IMR-90 (cell line): ENCODE data around the gene PXK. TPM values are rescaled to one million over a fixed set of nuclear protein-coding genes. Genes with fewer than 3 reads are reported as not detected.

Experiments
- ATAC-seq: fragments of 200-7000 bp; cut with Tn5 transposase; 2 replicates; pipeline ENCODE4 v1.9.1; 2020; ENCODE audit warnings: low read depth, mild to moderate bottlenecking, moderate library complexity
- BruUV-seq: library from RNA; stranded (reverse); fragments of 400-500 nt; replicated peaks from 2 replicates; lab custom pipeline; 2021; lab: Mats Ljungman, UMichigan
- CTCF ChIA-PET: fragments of 300-600 bp; formaldehyde crosslinking; extraction: SDS; loops from one replicate; lab custom pipeline; 2021; ENCODE audit warnings: antibody characterized with exemption; lab: Yijun Ruan, JAX
- POLR2A ChIA-PET: fragments of 300-600 bp; sonication (Branson Sonifier 250); formaldehyde crosslinking; loops from one replicate; lab custom pipeline; 2022; ENCODE audit warnings: antibody characterized with exemption; ENCODE audit not compliant: unreplicated experiment; lab: Charles Lee
- DNase-seq: peaks from one replicate; pipeline ENCODE4 v3.0.0; 2013
- H2AFZ ChIP-seq: replicated peaks from 2 replicates; pipeline ENCODE3; 2013; ENCODE audit warnings: low read length, mild to moderate bottlenecking; ENCODE audit not compliant: poor library complexity
- H2AK5ac ChIP-seq: 2 replicates; pipeline ENCODE4 v1.6.1; 2013; ENCODE audit warnings: low read depth, low read length, inconsistent platforms
- H2AK9ac ChIP-seq: replicated peaks from 2 replicates; pipeline ENCODE3; 2013; ENCODE audit warnings: mild to moderate bottlenecking, low read depth, low read length, moderate library complexity; ENCODE audit not compliant: poor library complexity
- H2BK120ac ChIP-seq: 2 replicates; pipeline ENCODE4 v1.6.1; 2013; ENCODE audit warnings: low read depth, low read length, inconsistent platforms
- H2BK15ac ChIP-seq: 3 replicates; pipeline ENCODE4 v1.6.1; 2013; ENCODE audit warnings: low read depth, low read length, inconsistent platforms
- H2BK20ac ChIP-seq: 2 replicates; pipeline ENCODE4 v1.6.1; 2013; ENCODE audit warnings: low read depth, mild to moderate bottlenecking, inconsistent platforms, low read length, moderate library complexity
- H2BK5ac ChIP-seq: 2 replicates; pipeline ENCODE4 v1.6.1; 2013; ENCODE audit warnings: mild to moderate bottlenecking, low read depth, low read length, inconsistent platforms; ENCODE audit not compliant: poor library complexity, severe bottlenecking
- H3K14ac ChIP-seq: replicated peaks from 2 replicates; pipeline ENCODE4 v1.6.1; 2013; ENCODE audit warnings: low read depth, low read length, inconsistent platforms
- H3K18ac ChIP-seq: 2 replicates; pipeline ENCODE4 v1.6.1; 2013; ENCODE audit warnings: low read depth, low read length, control low read depth
- H3K23ac ChIP-seq: 2 replicates; pipeline ENCODE4 v1.6.1; 2013; ENCODE audit warnings: low read depth, low read length, inconsistent platforms
- H3K27ac ChIP-seq: 2 replicates; pipeline ENCODE4 v1.5.1; 2013; ENCODE audit warnings: mild to moderate bottlenecking, control low read depth, low read length; ENCODE audit not compliant: insufficient read depth
- H3K27me3 ChIP-seq: 2 replicates; pipeline ENCODE4 v1.6.1; 2013; ENCODE audit warnings: low read length; ENCODE audit not compliant: control insufficient read depth, insufficient read depth
- H3K36me3 ChIP-seq: 2 replicates; pipeline ENCODE4 v1.6.1; 2013; ENCODE audit warnings: low read length, mixed read lengths; ENCODE audit not compliant: control insufficient read depth, insufficient read depth
- H3K4ac ChIP-seq: 2 replicates; pipeline ENCODE4 v1.6.1; 2013; ENCODE audit warnings: low read depth, low read length, inconsistent platforms
- H3K4me1 ChIP-seq: 2 replicates; pipeline ENCODE4 v1.6.1; 2013; ENCODE audit warnings: low read length, mixed read lengths; ENCODE audit not compliant: control insufficient read depth, insufficient read depth
- H3K4me2 ChIP-seq: 2 replicates; pipeline ENCODE4 v1.6.1; 2013; ENCODE audit warnings: low read depth, mild to moderate bottlenecking, control low read depth, low read length, moderate library complexity
- H3K4me3 ChIP-seq: 2 replicates; pipeline ENCODE4 v1.5.1; 2013; ENCODE audit warnings: low read depth, mild to moderate bottlenecking, control low read depth, low read length, moderate library complexity; ENCODE audit not compliant: insufficient read depth
- H3K56ac ChIP-seq: 2 replicates; pipeline ENCODE4 v1.6.1; 2013; ENCODE audit warnings: low read length, inconsistent platforms; ENCODE audit not compliant: insufficient read depth; ENCODE audit errors: extremely low read depth
- H3K79me1 ChIP-seq, 2 experiments: 2 replicates each; pipeline ENCODE4 v1.6.1; 2013; ENCODE audit warnings: low read length in 2 of 2, inconsistent platforms in 1 of 2, low read depth in 1 of 2
- H3K9ac ChIP-seq: 2 replicates; pipeline ENCODE4 v1.6.1; 2013; ENCODE audit warnings: low read depth, low read length, control low read depth
- H3K9me1 ChIP-seq: 2 replicates; pipeline ENCODE4 v1.6.1; 2013; ENCODE audit warnings: low read length, inconsistent platforms; ENCODE audit not compliant: insufficient read depth
- H3K9me3 ChIP-seq: 2 replicates; pipeline ENCODE4 v1.6.1; 2013; ENCODE audit warnings: low read length; ENCODE audit not compliant: control insufficient read depth, insufficient read depth
- H4K20me1 ChIP-seq: 2 replicates; pipeline ENCODE4 v1.6.1; 2013; ENCODE audit warnings: low read length, inconsistent platforms; ENCODE audit not compliant: insufficient read depth
- H4K5ac ChIP-seq: 2 replicates; pipeline ENCODE4 v1.6.1; 2013; ENCODE audit warnings: mild to moderate bottlenecking, low read depth, low read length, control low read depth
- H4K8ac ChIP-seq, 2 experiments: 2 replicates each; pipeline ENCODE4 v1.6.1; 2013; ENCODE audit warnings: low read depth in 2 of 2, low read length in 2 of 2, control low read depth in 1 of 2, inconsistent platforms in 1 of 2
- H4K91ac ChIP-seq: 2 replicates; pipeline ENCODE4 v1.6.1; 2013; ENCODE audit warnings: low read depth, low read length, inconsistent platforms; ENCODE audit not compliant: insufficient read depth
- BHLHE40 ChIP-seq: fragments of 150-350 bp; IDR thresholded peaks from 2 replicates; pipeline ENCODE4 v1.6.1; 2016; ENCODE audit warnings: mild to moderate bottlenecking, low read depth, low read length
- CEBPB ChIP-seq: IDR thresholded peaks from 2 replicates; pipeline ENCODE4 v1.6.1; 2012; ENCODE audit warnings: low read depth, low read length, improper control_type of control experiment
- CHD1 ChIP-seq: IDR thresholded peaks from 2 replicates; pipeline ENCODE4 v1.6.1; 2012; ENCODE audit warnings: low read depth, low read length, improper control_type of control experiment
- ELK1 ChIP-seq: fragments of 150-350 bp; IDR thresholded peaks from 2 replicates; pipeline ENCODE4 v1.6.1; 2016; ENCODE audit warnings: low read depth, mild to moderate bottlenecking, low read length, moderate library complexity, borderline replicate concordance
- FOS ChIP-seq: fragments of 150-350 bp; IDR thresholded peaks from 2 replicates; pipeline ENCODE4 v1.6.1; 2016; ENCODE audit warnings: low read depth, low read length
- MAFK ChIP-seq: IDR thresholded peaks from 2 replicates; pipeline ENCODE4 v1.6.1; 2012; ENCODE audit warnings: low read depth, low read length, improper control_type of control experiment
- MAZ ChIP-seq: IDR thresholded peaks from 2 replicates; pipeline ENCODE4 v1.6.1; 2012; ENCODE audit warnings: low read depth, mild to moderate bottlenecking, low read length, improper control_type of control experiment, moderate library complexity, borderline replicate concordance
- MXI1 ChIP-seq: IDR thresholded peaks from 2 replicates; pipeline ENCODE4 v1.6.1; 2012; ENCODE audit warnings: low read depth, mild to moderate bottlenecking, low read length, moderate library complexity, borderline replicate concordance
- NFE2L2 ChIP-seq: fragments of 150-350 bp; IDR thresholded peaks from 2 replicates; pipeline ENCODE4 v1.6.1; 2016; ENCODE audit warnings: low read depth, mild to moderate bottlenecking, low read length
- POLR2A ChIP-seq: IDR thresholded peaks from 2 replicates; pipeline ENCODE4 v1.6.1; 2012; ENCODE audit warnings: mild to moderate bottlenecking, low read depth, low read length
- RAD21 ChIP-seq: IDR thresholded peaks from 2 replicates; pipeline ENCODE4 v1.6.1; 2012; ENCODE audit warnings: low read length, improper control_type of control experiment
- RCOR1 ChIP-seq: IDR thresholded peaks from 2 replicates; pipeline ENCODE4 v1.6.1; 2012; ENCODE audit warnings: mild to moderate bottlenecking, low read length, improper control_type of control experiment; ENCODE audit not compliant: insufficient replicate concordance
- RFX5 ChIP-seq: IDR thresholded peaks from 2 replicates; pipeline ENCODE4 v1.8.0; 2012; ENCODE audit warnings: low read depth, mild to moderate bottlenecking, low read length, moderate library complexity
- SMC3 ChIP-seq: fragments of 150-350 bp; IDR thresholded peaks from 2 replicates; pipeline ENCODE4 v1.6.1; 2016; ENCODE audit warnings: low read depth, mild to moderate bottlenecking, antibody characterized with exemption, low read length, moderate library complexity
- WGBS, 2 experiments: methylation state at CpG; one replicate each; pipeline versions ENCODE4 v1.1.5 to v1.1.7; 2013; ENCODE audit warnings: missing lambda C conversion rate in 2 of 2; ENCODE audit not compliant: insufficient read length in 1 of 2; ENCODE audit errors: extremely low coverage in 2 of 2; 5-methylcytosine and 5-hydroxymethylcytosine counted together
- dilution Hi-C: fragments of 300-500 bp; cut with HindIII; formaldehyde crosslinking; loops from one replicate; pipeline ENCODE4 v1.14.3; 2018; ENCODE audit warnings: low sequenced_read_pairs; ENCODE audit not compliant: unreplicated experiment
- in situ Hi-C: fragments of 300-500 bp; cut with MboI; formaldehyde crosslinking; loops from 3 replicates; pipeline ENCODE4 v1.14.3; 2019; ENCODE audit warnings: low sequenced_read_pairs, inconsistent platforms, mixed read lengths
- intact Hi-C: fragments of 100-400 bp; cut with micrococcal nuclease; formaldehyde crosslinking; loops from 2 replicates; pipeline ENCODE4 v1.10.0; 2022
- polyA plus RNA-seq, 3 experiments: library from polyadenylated mRNA; depleted of rRNA; stranded (reverse); fragments of >200 nt; gene quantifications; 2 replicates each; pipeline ENCODE4 v1.2.3, GENCODE V29; 2012; ENCODE audit warnings: low replicate concordance in 1 of 3
- total RNA-seq: library from RNA; depleted of rRNA; stranded (reverse); fragments of >200 nt; gene quantifications from 2 replicates; pipeline ENCODE4 v1.2.3, GENCODE V29; 2012
- TF ChIP-seq, protein P1 (sequence below): fragments of 150-350 bp; IDR thresholded peaks from 2 replicates; pipeline ENCODE4 v1.6.1; 2017; ENCODE audit warnings: mild to moderate bottlenecking, antibody characterized with exemption, low read length, low read depth
- TF ChIP-seq, protein P2 (sequence below): conservative IDR thresholded peaks from 2 replicates; pipeline ENCODE4 v1.5.1; 2012; ENCODE audit warnings: mild to moderate bottlenecking, low read depth, low read length, improper control_type of control experiment

PXK gene
- total and polyA plus RNA-seq, 2 of the 4 experiments (the other 2 are of a cell fraction) = 14.3 to 17.7 TPM

- in situ Hi-C loops (no loop called here), intact Hi-C loops (no loop called here), dilution Hi-C loops (no loop called here)
- no peak for TF ChIP-seq CEBPB
- TF ChIP-seq ELK1 = no peak
- TF ChIP-seq, protein P1, sequence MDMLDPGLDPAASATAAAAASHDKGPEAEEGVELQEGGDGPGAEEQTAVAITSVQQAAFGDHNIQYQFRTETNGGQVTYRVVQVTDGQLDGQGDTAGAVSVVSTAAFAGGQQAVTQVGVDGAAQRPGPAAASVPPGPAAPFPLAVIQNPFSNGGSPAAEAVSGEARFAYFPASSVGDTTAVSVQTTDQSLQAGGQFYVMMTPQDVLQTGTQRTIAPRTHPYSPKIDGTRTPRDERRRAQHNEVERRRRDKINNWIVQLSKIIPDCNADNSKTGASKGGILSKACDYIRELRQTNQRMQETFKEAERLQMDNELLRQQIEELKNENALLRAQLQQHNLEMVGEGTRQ = no peak
- no peak for TF ChIP-seq MAFK
- TF ChIP-seq CHD1 = no peak
- TF ChIP-seq, protein P2, sequence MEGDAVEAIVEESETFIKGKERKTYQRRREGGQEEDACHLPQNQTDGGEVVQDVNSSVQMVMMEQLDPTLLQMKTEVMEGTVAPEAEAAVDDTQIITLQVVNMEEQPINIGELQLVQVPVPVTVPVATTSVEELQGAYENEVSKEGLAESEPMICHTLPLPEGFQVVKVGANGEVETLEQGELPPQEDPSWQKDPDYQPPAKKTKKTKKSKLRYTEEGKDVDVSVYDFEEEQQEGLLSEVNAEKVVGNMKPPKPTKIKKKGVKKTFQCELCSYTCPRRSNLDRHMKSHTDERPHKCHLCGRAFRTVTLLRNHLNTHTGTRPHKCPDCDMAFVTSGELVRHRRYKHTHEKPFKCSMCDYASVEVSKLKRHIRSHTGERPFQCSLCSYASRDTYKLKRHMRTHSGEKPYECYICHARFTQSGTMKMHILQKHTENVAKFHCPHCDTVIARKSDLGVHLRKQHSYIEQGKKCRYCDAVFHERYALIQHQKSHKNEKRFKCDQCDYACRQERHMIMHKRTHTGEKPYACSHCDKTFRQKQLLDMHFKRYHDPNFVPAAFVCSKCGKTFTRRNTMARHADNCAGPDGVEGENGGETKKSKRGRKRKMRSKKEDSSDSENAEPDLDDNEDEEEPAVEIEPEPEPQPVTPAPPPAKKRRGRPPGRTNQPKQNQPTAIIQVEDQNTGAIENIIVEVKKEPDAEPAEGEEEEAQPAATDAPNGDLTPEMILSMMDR = no peak
- TF ChIP-seq MXI1 = no peak
- TF ChIP-seq RAD21 = no peak
- no peak for TF ChIP-seq RCOR1
- no peak for TF ChIP-seq FOS
- TF ChIP-seq BHLHE40 = no peak
- no peak for TF ChIP-seq SMC3
- TF ChIP-seq MAZ = no peak
- no peak for TF ChIP-seq POLR2A
- no peak for TF ChIP-seq RFX5
- TF ChIP-seq NFE2L2 = no peak
- Histone ChIP-seq H2BK5ac (no peak overlapping the region), H3K9me1 (peaks cover 6% of the 10 kb centered on the region), H4K20me1 (no peaks in the 10 kb centered on the region), H4K91ac (no peak overlapping the region), H3K27me3 (no peaks in the 10 kb centered on the region), H3K23ac (no peak overlapping the region), H3K9me3 (no peaks in the 10 kb centered on the region), H3K4ac (no peak overlapping the region), H2AFZ (no peak overlapping the region), H3K79me1 (peaks cover 0 to 30% of the 10 kb centered on the region in 2 experiments; a peak in 3 of 4 replicates), H4K8ac (no peak overlapping the region), H2BK20ac (no peak overlapping the region), H2AK9ac (no peak overlapping the region), H3K9ac (no peak overlapping the region), H3K4me3 (no peak overlapping the region), H3K14ac (no peak overlapping the region), H3K4me1 (peaks cover 4% of the 10 kb centered on the region), H3K56ac (no peak overlapping the region), H3K27ac (no peak overlapping the region), H2BK15ac (no peak overlapping the region), H2BK120ac (no peak overlapping the region), H3K36me3 (peaks cover 6% of the 10 kb centered on the region; the same call in 1 of the 2 replicates), H3K4me2 (no peak overlapping the region), H4K5ac (no peak overlapping the region), H3K18ac (no peak overlapping the region), H2AK5ac (no peak overlapping the region)
- no TSS peak for BruUV-seq
- ChIA-PET POLR2A (no interaction called here), CTCF (interaction anchor here (0.6 kb wide), 1 partner anchor 12 kb away, joined by 3 read pairs; no protein-coding TSS in a partner anchor)
- ATAC-seq (no peak), DNase-seq (no peak)
- no CpG with 5 or more reads among the region's 5 CpGs for WGBS, 2 experiments
Measured at GRCh38 chr3:58377168-58377567, 44.5 kb downstream of the PXK start.
